OCI-LY3 (cell line): Measurements from ENCODE around the gene RANBP1.

Experiments
- EZH2phosphoT487 ChIP-seq: fragments of 200-600 bp; shearing (Covaris generic); IDR thresholded peaks from 2 replicates; pipeline ENCODE4 v1.6.1; 2018; ENCODE audit warnings: antibody characterized with exemption, mixed run types, low read depth
- TF ChIP-seq, protein P1 (sequence below): fragments of 200-600, 300-600 bp; sonication (generic); IDR thresholded peaks from 2 replicates; pipeline ENCODE4 v1.5.1; 2014; ENCODE audit warnings: antibody characterized with exemption, low read length, low read depth

- TF ChIP-seq, protein P1, sequence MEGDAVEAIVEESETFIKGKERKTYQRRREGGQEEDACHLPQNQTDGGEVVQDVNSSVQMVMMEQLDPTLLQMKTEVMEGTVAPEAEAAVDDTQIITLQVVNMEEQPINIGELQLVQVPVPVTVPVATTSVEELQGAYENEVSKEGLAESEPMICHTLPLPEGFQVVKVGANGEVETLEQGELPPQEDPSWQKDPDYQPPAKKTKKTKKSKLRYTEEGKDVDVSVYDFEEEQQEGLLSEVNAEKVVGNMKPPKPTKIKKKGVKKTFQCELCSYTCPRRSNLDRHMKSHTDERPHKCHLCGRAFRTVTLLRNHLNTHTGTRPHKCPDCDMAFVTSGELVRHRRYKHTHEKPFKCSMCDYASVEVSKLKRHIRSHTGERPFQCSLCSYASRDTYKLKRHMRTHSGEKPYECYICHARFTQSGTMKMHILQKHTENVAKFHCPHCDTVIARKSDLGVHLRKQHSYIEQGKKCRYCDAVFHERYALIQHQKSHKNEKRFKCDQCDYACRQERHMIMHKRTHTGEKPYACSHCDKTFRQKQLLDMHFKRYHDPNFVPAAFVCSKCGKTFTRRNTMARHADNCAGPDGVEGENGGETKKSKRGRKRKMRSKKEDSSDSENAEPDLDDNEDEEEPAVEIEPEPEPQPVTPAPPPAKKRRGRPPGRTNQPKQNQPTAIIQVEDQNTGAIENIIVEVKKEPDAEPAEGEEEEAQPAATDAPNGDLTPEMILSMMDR: no peak
- no peak for TF ChIP-seq EZH2phosphoT487
Measured at GRCh38 chr22:20169253-20169822, 53.4 kb downstream of the RANBP1 start.
